Lower leg skin (tissue), 4 donors: ENCODE data around the gene EIF3M. TPM values are rescaled to one million over a fixed set of nuclear protein-coding genes. Genes with fewer than 3 reads are reported as not detected.

ENCODE experiments used
- DNase-seq, 2 donors: peaks; one replicate each; pipeline ENCODE4 v3.0.0-alpha.2; 2019; ENCODE audit warnings: low spot score in 2 of 2
- H3K4me3 ChIP-seq: fragments of 200-600 bp; sonication (generic); 2 replicates; pipeline ENCODE4 v1.5.1; 2017; ENCODE audit warnings: mild to moderate bottlenecking, low read depth; ENCODE audit not compliant: poor library complexity, severe bottlenecking
- POLR2A ChIP-seq, 2 donors: fragments of 450-650 bp; IDR thresholded peaks; one replicate each; pipeline ENCODE4 v1.6.1; 2016 to 2017; ENCODE audit warnings: antibody characterized with exemption in 2 of 2, mild to moderate bottlenecking in 1 of 2, moderate library complexity in 1 of 2
- WGBS, 2 donors: methylation state at CpG; one replicate each; pipeline ENCODE4 v1.1.5; 2018; 5-methylcytosine and 5-hydroxymethylcytosine counted together
- intact Hi-C: fragments of 100-400 bp; cut with DNase I; formaldehyde crosslinking; loops from one replicate; pipeline ENCODE4 v1.15.0; 2023; ENCODE audit warnings: low total_unique reads
- total RNA-seq, 4 donors: library from RNA; depleted of rRNA; stranded (reverse); fragments of >200 nt; gene quantifications; one replicate each; pipeline ENCODE4 v1.1.0, GENCODE V29; 2016
- TF ChIP-seq, protein P1 (sequence below), 3 donors: fragments of 450-650 bp; IDR thresholded peaks; one replicate each; pipeline ENCODE4 v1.5.1; 2016; ENCODE audit warnings: antibody characterized with exemption in 3 of 3, mild to moderate bottlenecking in 3 of 3, moderate library complexity in 2 of 3

EIF3M gene
- total RNA-seq, 4 donors from 2014 or later = 365 to 696 (median 419) TPM

DNA sequence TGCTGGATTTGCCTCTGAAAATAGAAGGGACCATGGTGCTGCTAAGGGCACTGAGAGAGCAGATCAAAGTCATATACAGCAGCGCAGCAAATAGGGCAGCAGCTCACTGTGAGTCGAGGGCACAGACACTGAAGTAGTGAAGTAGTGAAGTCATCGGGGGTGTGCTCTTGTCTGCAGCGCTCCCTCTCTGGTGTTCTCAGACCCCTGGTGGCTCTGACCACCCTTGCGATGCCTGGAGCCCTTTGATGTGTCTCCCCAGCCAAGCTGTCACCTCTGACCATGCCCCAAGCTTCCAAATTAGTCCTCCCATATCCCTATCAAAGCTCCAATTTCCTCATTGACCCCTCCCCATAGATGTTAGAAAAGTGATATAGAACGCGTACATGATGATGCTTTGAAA is 27.7 kb upstream of the EIF3M start:
- WGBS, 2 donors = 75 to 87% methylated on average over 7 of the region's 7 CpGs
- H3K4me3 ChIP-seq = no peak overlapping the region
- intact Hi-C loops = no loop called here
- TF ChIP-seq, protein P1, sequence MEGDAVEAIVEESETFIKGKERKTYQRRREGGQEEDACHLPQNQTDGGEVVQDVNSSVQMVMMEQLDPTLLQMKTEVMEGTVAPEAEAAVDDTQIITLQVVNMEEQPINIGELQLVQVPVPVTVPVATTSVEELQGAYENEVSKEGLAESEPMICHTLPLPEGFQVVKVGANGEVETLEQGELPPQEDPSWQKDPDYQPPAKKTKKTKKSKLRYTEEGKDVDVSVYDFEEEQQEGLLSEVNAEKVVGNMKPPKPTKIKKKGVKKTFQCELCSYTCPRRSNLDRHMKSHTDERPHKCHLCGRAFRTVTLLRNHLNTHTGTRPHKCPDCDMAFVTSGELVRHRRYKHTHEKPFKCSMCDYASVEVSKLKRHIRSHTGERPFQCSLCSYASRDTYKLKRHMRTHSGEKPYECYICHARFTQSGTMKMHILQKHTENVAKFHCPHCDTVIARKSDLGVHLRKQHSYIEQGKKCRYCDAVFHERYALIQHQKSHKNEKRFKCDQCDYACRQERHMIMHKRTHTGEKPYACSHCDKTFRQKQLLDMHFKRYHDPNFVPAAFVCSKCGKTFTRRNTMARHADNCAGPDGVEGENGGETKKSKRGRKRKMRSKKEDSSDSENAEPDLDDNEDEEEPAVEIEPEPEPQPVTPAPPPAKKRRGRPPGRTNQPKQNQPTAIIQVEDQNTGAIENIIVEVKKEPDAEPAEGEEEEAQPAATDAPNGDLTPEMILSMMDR (IDR thresholded peaks at IDR 0.05) = no peak
- TF ChIP-seq POLR2A (IDR thresholded peaks at IDR 0.05) = no peak
- DNase-seq = no peak

- TF ChIP-seq POLR2A (IDR thresholded peaks at IDR 0.05) = no peak
- TF ChIP-seq, protein P1 (IDR thresholded peaks at IDR 0.05) = no peak
- H3K4me3 ChIP-seq = no peak overlapping the region
- 89 to 95% methylated on average over 11 of the region's 11 CpGs for WGBS, 2 donors
- no peak for DNase-seq
- intact Hi-C loops = no loop called here
Measured at GRCh38 chr11:32561835-32562234, 21.8 kb upstream of the EIF3M start.

- DNase-seq = no peak
- H3K4me3 ChIP-seq = no peak overlapping the region
- 79 to 80% methylated on average over 10 of the region's 10 CpGs for WGBS, 2 donors
- no peak for TF ChIP-seq POLR2A (IDR thresholded peaks at IDR 0.05)
- TF ChIP-seq, protein P1 (IDR thresholded peaks at IDR 0.05) = no peak
- intact Hi-C loops = no loop called here
Measured at GRCh38 chr11:32562839-32563599, 20.6 kb upstream of the EIF3M start.

GRCh38 chr11:32563600-32563959 is 20.1 kb upstream of the EIF3M start:
- H3K4me3 ChIP-seq = no peak overlapping the region
- 86 to 87% methylated on average over 3 of the region's 3 CpGs for WGBS, 2 donors
- intact Hi-C loops = no loop called here
- no peak for DNase-seq
- TF ChIP-seq, protein P1 (IDR thresholded peaks at IDR 0.05) = no peak
- no peak for TF ChIP-seq POLR2A (IDR thresholded peaks at IDR 0.05)

DNA sequence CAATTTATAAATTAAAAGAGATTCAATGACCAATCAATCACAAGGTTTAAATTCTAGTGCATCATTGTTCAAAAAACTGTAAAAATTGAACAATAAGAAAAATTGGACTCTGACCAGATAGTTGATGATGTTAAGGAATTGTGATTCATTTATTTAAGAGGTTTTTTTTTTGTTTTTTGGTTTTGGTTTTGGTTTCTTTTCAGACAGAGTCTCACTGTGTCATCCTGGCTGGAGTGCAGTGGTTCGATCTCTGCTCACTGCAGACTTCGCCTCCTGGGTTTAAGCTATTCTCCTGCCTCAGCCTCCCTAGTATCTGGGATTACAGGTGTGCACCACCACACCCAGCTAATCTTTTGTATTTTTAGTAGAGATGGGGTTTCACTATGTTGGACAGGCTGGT is 17.1 kb upstream of the EIF3M start:
- no peak overlapping the region for H3K4me3 ChIP-seq
- WGBS, 2 donors = 87 to 88% methylated on average over 2 of the region's 2 CpGs
- no peak for DNase-seq
- TF ChIP-seq POLR2A (IDR thresholded peaks at IDR 0.05) = no peak
- TF ChIP-seq, protein P1 (IDR thresholded peaks at IDR 0.05) = no peak
- intact Hi-C loops = no loop called here

DNA sequence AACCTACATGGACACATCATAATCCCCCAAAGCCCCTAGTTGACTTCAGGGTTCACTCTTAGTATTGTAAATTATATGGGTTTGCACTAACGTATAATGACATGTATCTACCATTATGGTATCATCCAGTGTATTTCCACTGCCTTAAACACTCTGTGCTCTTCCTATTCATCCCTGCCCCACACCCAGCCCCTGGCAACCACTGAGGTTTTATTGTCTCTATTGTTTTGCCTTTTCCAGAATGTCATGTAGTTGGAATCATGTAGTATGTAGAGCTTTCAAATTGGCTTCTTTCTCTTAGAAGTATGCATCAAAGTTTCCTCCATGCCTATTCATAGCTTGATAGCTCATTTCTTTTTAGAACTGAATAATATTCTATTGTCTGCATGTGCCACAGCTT is 16.5 kb upstream of the EIF3M start:
- intact Hi-C loops = no loop called here
- WGBS, 2 donors = 85 to 88% methylated on average over 1 of the region's 1 CpG
- DNase-seq = no peak
- no peak overlapping the region for H3K4me3 ChIP-seq
- TF ChIP-seq POLR2A (IDR thresholded peaks at IDR 0.05) = no peak
- TF ChIP-seq, protein P1 (IDR thresholded peaks at IDR 0.05) = no peak
